B cell (primary cell): ENCODE results near the gene DAPP1. TPM values are rescaled to one million over a fixed set of nuclear protein-coding genes. Genes with fewer than 3 reads are reported as not detected.

Source experiments
- ATAC-seq: fragments of 200-7000 bp; cut with Tn5 transposase; one replicate; pipeline ENCODE4 v1.10.0; 2021; ENCODE audit warnings: low read depth, mild to moderate bottlenecking, moderate number of reproducible peaks, moderate library complexity
- CTCF ChIA-PET: fragments of 350-600 bp; sonication (Branson Sonifier 250); formaldehyde crosslinking; loops from one replicate; lab custom pipeline; 2021; ENCODE audit warnings: antibody characterized with exemption, inconsistent platforms; lab: Charles Lee
- POLR2A ChIA-PET: fragments of 350-600 bp; sonication (Branson Sonifier 250); formaldehyde crosslinking; loops from one replicate; lab custom pipeline; 2021; ENCODE audit warnings: antibody characterized with exemption; lab: Charles Lee
- DNase-seq: peaks from one replicate; pipeline ENCODE4 v3.0.0; 2013
- H2AFZ ChIP-seq: 2 replicates; pipeline ENCODE4 v1.6.1; 2012; ENCODE audit warnings: mild to moderate bottlenecking, low read depth, low read length; ENCODE audit not compliant: insufficient read depth, poor library complexity, severe bottlenecking
- H3K27ac ChIP-seq, 2 donors: 1 replicate in 1 of 2; 2 replicates in 1 of 2; pipeline ENCODE4 v1.5.1; 2012 to 2013; ENCODE audit warnings: low read length in 2 of 2, mild to moderate bottlenecking in 2 of 2, moderate library complexity in 1 of 2
- H3K27me3 ChIP-seq, 4 experiments: fragments of 200-600 bp in 1 of 4; sonication (generic) in 1 of 4; replicated peaks in 1 of 4; 1 replicate in 2 of 4; 2 replicates in 2 of 4; pipeline versions ENCODE4 v1.6.1 to v1.7.0; 2013 to 2016; ENCODE audit warnings: low read length in 3 of 4, mild to moderate bottlenecking in 2 of 4, mixed read lengths in 1 of 4, moderate library complexity in 1 of 4; ENCODE audit not compliant: insufficient read depth in 4 of 4, control insufficient read depth in 3 of 4; ENCODE audit errors: control extremely low read depth in 1 of 4
- H3K36me3 ChIP-seq, 2 experiments: replicated peaks in 1 of 2; 1 replicate in 1 of 2; 2 replicates in 1 of 2; pipeline versions ENCODE4 v1.6.1 to v1.7.1; 2013; ENCODE audit warnings: low read length in 1 of 2; ENCODE audit not compliant: insufficient read depth in 2 of 2, control insufficient read depth in 1 of 2; ENCODE audit errors: control extremely low read depth in 1 of 2, extremely low read depth in 1 of 2
- H3K4me1 ChIP-seq, 2 donors: fragments of 200-600 bp in 1 of 2; sonication (generic) in 1 of 2; 1 replicate in 1 of 2; 2 replicates in 1 of 2; pipeline versions ENCODE4 v1.5.1 to v1.6.1; 2013 to 2017; ENCODE audit warnings: low read length in 2 of 2; ENCODE audit not compliant: control insufficient read depth in 2 of 2, insufficient read depth in 2 of 2
- H3K4me2 ChIP-seq: replicated peaks from 2 replicates; pipeline ENCODE3; 2012; ENCODE audit warnings: mild to moderate bottlenecking, low read depth, low read length; ENCODE audit not compliant: poor library complexity, severe bottlenecking
- H3K4me3 ChIP-seq, 5 experiments: fragments of 200-600 bp in 1 of 5; sonication (generic) in 1 of 5; 1 replicate in 3 of 5; 2 replicates in 2 of 5; pipeline versions ENCODE4 v1.5.1 to v1.7.0; 2011 to 2016; ENCODE audit warnings: low read length in 4 of 5, mild to moderate bottlenecking in 4 of 5, low read depth in 2 of 5, control low read depth in 1 of 5, moderate library complexity in 1 of 5; ENCODE audit not compliant: insufficient read depth in 1 of 5; ENCODE audit errors: control extremely low read depth in 1 of 5, extremely low read depth in 1 of 5
- H3K79me2 ChIP-seq: fragments of 200-600 bp; sonication (generic); one replicate; pipeline ENCODE4 v1.6.0; 2016; ENCODE audit warnings: low read length; ENCODE audit not compliant: control insufficient read depth, insufficient read depth
- H3K9ac ChIP-seq: fragments of 200-600 bp; sonication (generic); 2 replicates; pipeline ENCODE4 v1.6.1; 2017; ENCODE audit warnings: mild to moderate bottlenecking, low read length, moderate library complexity
- H3K9me3 ChIP-seq, 3 donors: one replicate each; pipeline versions ENCODE4 v1.6.1 to v1.7.1; 2013; ENCODE audit warnings: low read length in 2 of 3; ENCODE audit not compliant: control insufficient read depth in 2 of 3, insufficient read depth in 1 of 3; ENCODE audit errors: control extremely low read depth in 1 of 3
- H4K20me1 ChIP-seq: 2 replicates; pipeline ENCODE4 v1.6.0; 2012; ENCODE audit warnings: mild to moderate bottlenecking, low read length; ENCODE audit not compliant: insufficient read depth, control insufficient read depth, poor library complexity, severe bottlenecking
- H3K27ac Mint-ChIP-seq: one replicate; pipeline ENCODE4 v1.8.0; 2021; ENCODE audit warnings: mixed read lengths
- H3K27me3 Mint-ChIP-seq: one replicate; pipeline ENCODE4 v1.8.0; 2021; ENCODE audit warnings: mixed read lengths
- H3K4me1 Mint-ChIP-seq: one replicate; pipeline ENCODE4 v1.8.0; 2021; ENCODE audit warnings: mixed read lengths
- H3K4me3 Mint-ChIP-seq: one replicate; pipeline ENCODE4 v1.8.0; 2021; ENCODE audit warnings: mixed read lengths
- H3K9me3 Mint-ChIP-seq: one replicate; pipeline ENCODE4 v1.8.0; 2022; ENCODE audit warnings: mixed read lengths; ENCODE audit not compliant: insufficient read depth
- CTCF ChIP-seq: fragments of 200-600 bp; IDR thresholded peaks from one replicate; pipeline ENCODE4 v1.8.0; 2022; ENCODE audit warnings: antibody characterized with exemption, mild to moderate bottlenecking
- EZH2 ChIP-seq: IDR thresholded peaks from 2 replicates; pipeline ENCODE4 v1.6.1; 2012; ENCODE audit warnings: borderline replicate concordance, low read depth, mild to moderate bottlenecking, moderate library complexity, low read length; ENCODE audit not compliant: insufficient read depth, poor library complexity, severe bottlenecking
- WGBS: methylation state at CpG from one replicate; pipeline ENCODE4 v1.1.5; 2013; ENCODE audit warnings: missing lambda C conversion rate; ENCODE audit not compliant: insufficient coverage; 5-methylcytosine and 5-hydroxymethylcytosine counted together
- intact Hi-C: fragments of 100-400 bp; cut with micrococcal nuclease; formaldehyde crosslinking; loops from one replicate; pipeline ENCODE4 v1.10.0; 2022
- polyA plus RNA-seq: library from polyadenylated mRNA; depleted of rRNA; stranded (reverse); fragments of >200 nt; gene quantifications from 2 replicates; pipeline ENCODE4 v1.2.3, GENCODE V29; 2012
- total RNA-seq, 2 donors: library from RNA; stranded (reverse); fragments of 120-200 nt in 1 of 2; gene quantifications; 1 replicate in 1 of 2; 2 replicates in 1 of 2; pipeline versions ENCODE4 v1.2.3 to v1.2.4, GENCODE V29; 2013 to 2022

Gene DAPP1
- total and polyA plus RNA-seq, 2 donors (not counting 1 experiment from before 2014, with no cell fraction given): 82.5 to 166 TPM

- Mint-ChIP-seq H3K4me3 (no peak overlapping the region), H3K9me3 (no peaks in the 10 kb centered on the region), H3K4me1 (peaks cover 34% of the 10 kb centered on the region), H3K27ac (no peak overlapping the region), H3K27me3 (no peaks in the 10 kb centered on the region)
- H3K27ac ChIP-seq: no peak overlapping the region
- WGBS: no CpG with 5 or more reads among the region's 2 CpGs
- ChIA-PET CTCF (interaction anchor here (1.4 kb wide), 1 partner anchor 75 kb away, joined by 4 read pairs; the partner anchor contains the start of gene DAPP1), POLR2A (no interaction called here)
- H2AFZ ChIP-seq: no peak overlapping the region
- H3K9ac ChIP-seq: no peak overlapping the region
- H3K36me3 ChIP-seq: peaks cover 6 to 7% of the 10 kb centered on the region in 2 experiments
- intact Hi-C loops: loop anchor here (5.0 kb wide), 1 partner anchor 34 kb away; no protein-coding TSS in a partner anchor
- H3K27me3 ChIP-seq: no peaks in the 10 kb centered on the region
- H3K79me2 ChIP-seq: peaks cover 42% of the 10 kb centered on the region
- ATAC-seq: no peak
- no peaks in the 10 kb centered on the region for H3K9me3 ChIP-seq
- no peak overlapping the region for H3K4me3 ChIP-seq
- no peak overlapping the region for H3K4me2 ChIP-seq
- DNase-seq: no peak
- TF ChIP-seq CTCF: no peak
- TF ChIP-seq EZH2: no peak
- H4K20me1 ChIP-seq: no peaks in the 10 kb centered on the region
- peaks cover 14 to 18% of the 10 kb centered on the region in 2 donors for H3K4me1 ChIP-seq
These were observed 74.7 kb downstream of the DAPP1 start for GRCh38 chr4:99891351-99891750.

- H3K9me3 ChIP-seq: no peaks in the 10 kb centered on the region
- TF ChIP-seq CTCF (no peak), EZH2 (no peak)
- H4K20me1 ChIP-seq: no peaks in the 10 kb centered on the region
- POLR2A ChIA-PET: interaction anchor here (1.7 kb wide), 1 partner anchor 54 kb away, joined by 8 read pairs; the partner anchor contains the start of gene DNAJB14
- peaks cover 14 to 18% of the 10 kb centered on the region in 2 donors for H3K4me1 ChIP-seq
- 100% methylated on average over 6 of the region's 8 CpGs for WGBS
- H3K9me3 Mint-ChIP-seq: no peaks in the 10 kb centered on the region
- peaks cover 4 to 6% of the 10 kb centered on the region in 2 experiments for H3K36me3 ChIP-seq
- peak overlapping the region; percentile 98 for H3K4me3 Mint-ChIP-seq
- peaks cover 34% of the 10 kb centered on the region for H3K4me1 Mint-ChIP-seq
- no peaks in the 10 kb centered on the region for H3K27me3 Mint-ChIP-seq
- no peaks in the 10 kb centered on the region for H3K27me3 ChIP-seq
- H3K27ac Mint-ChIP-seq: peak overlapping the region; percentile 95
- CTCF ChIA-PET: no interaction called here
- peak overlapping the region in 1 of 5 experiments; percentile 79 for H3K4me3 ChIP-seq
- no peak overlapping the region for H3K9ac ChIP-seq
- H2AFZ ChIP-seq: no peak overlapping the region
- DNase-seq (no peak), ATAC-seq (no peak)
- H3K79me2 ChIP-seq: peaks cover 38% of the 10 kb centered on the region
- intact Hi-C loops: loop anchor here (5.0 kb wide), 1 partner anchor 36 kb away; no protein-coding TSS in a partner anchor
- no peak overlapping the region for H3K27ac ChIP-seq
- peak overlapping the region; percentile 95 for H3K4me2 ChIP-seq
These were observed 76.4 kb downstream of the DAPP1 start for GRCh38 chr4:99893029-99893428.
